DMS153 (cell line): ENCODE data around the gene ANO6.
"Not testable (repeated sequence)": the region's sequence is repeated elsewhere in the genome, so short reads cannot be mapped to it uniquely, and the experiment has no call there.

Experiments used
- DNase-seq: peaks from one replicate; lab custom pipeline; 2025; lab: John Stamatoyannopoulos, UW

ANO6 gene

GRCh38 chr12:45242180-45242579 lies 26.3 kb downstream of the ANO6 start:
- no peak for DNase-seq

GRCh38 chr12:45243963-45244362 lies 28.1 kb downstream of the ANO6 start:
- DNase-seq: no peak

GRCh38 chr12:45244561-45245343 lies 28.9 kb downstream of the ANO6 start:
- no peak for DNase-seq

GRCh38 chr12:45246236-45246635 lies 30.3 kb downstream of the ANO6 start:
- DNase-seq: no peak

GRCh38 chr12:45247589-45247988 lies 31.7 kb downstream of the ANO6 start:
- no peak for DNase-seq

GRCh38 chr12:45248095-45248494 lies 32.2 kb downstream of the ANO6 start:
- no peak for DNase-seq

- DNase-seq: no peak
Measured at GRCh38 chr12:45254254-45254653, 38.4 kb downstream of the ANO6 start.

- DNase-seq: no peak
Measured at GRCh38 chr12:45256721-45257120, 40.8 kb downstream of the ANO6 start.

GRCh38 chr12:45257185-45257930 lies 41.5 kb downstream of the ANO6 start:
- DNase-seq: no peak

- DNase-seq: peak; percentile 64
Measured at GRCh38 chr12:45259675-45260074, 43.8 kb downstream of the ANO6 start.

- DNase-seq: no peak
Measured at GRCh38 chr12:45260104-45260815, 44.4 kb downstream of the ANO6 start.

GRCh38 chr12:45260854-45261253 lies 45.0 kb downstream of the ANO6 start:
- no peak for DNase-seq

- DNase-seq: not testable (repeated sequence)
Measured at GRCh38 chr12:45262185-45262584, 46.3 kb downstream of the ANO6 start.

GRCh38 chr12:45263587-45263986 lies 47.7 kb downstream of the ANO6 start:
- DNase-seq: no peak

GRCh38 chr12:45268672-45269411 lies 52.9 kb downstream of the ANO6 start:
- DNase-seq: no peak

- no peak for DNase-seq
Measured at GRCh38 chr12:45269412-45269751, 53.5 kb downstream of the ANO6 start.

- no peak for DNase-seq
Measured at GRCh38 chr12:45270951-45271350, 55.1 kb downstream of the ANO6 start.

GRCh38 chr12:45273717-45274271 lies 57.9 kb downstream of the ANO6 start:
- no peak for DNase-seq

GRCh38 chr12:45276154-45276755 lies 60.4 kb downstream of the ANO6 start:
- DNase-seq: no peak

- no peak for DNase-seq
Measured at GRCh38 chr12:45278447-45278846, 62.6 kb downstream of the ANO6 start.
